K562 (cell line): ENCODE measurements around the gene TBC1D17. TPM values are rescaled to one million over a fixed set of nuclear protein-coding genes. Genes with fewer than 3 reads are reported as not detected.

Source experiments
- FOXP1 ChIP-seq: sonication (generic); formaldehyde crosslinking; IDR thresholded peaks from 2 replicates; pipeline ENCODE4 v1.8.0; 2022; ENCODE audit warnings: mild to moderate bottlenecking, missing genetic modification reagents
- GTF2F1 ChIP-seq: IDR thresholded peaks from 2 replicates; pipeline ENCODE4 v1.6.1; 2011; ENCODE audit warnings: low read depth, low read length, improper control_type of control experiment
- HBP1 ChIP-seq: fragments of 450-650 bp; formaldehyde crosslinking; IDR thresholded peaks from 2 replicates; pipeline ENCODE4 v1.4.0; 2022; ENCODE audit warnings: missing genetic modification characterization
- MEF2D ChIP-seq: conservative IDR thresholded peaks from 2 replicates; pipeline ENCODE4 v1.6.1; 2016; ENCODE audit warnings: low read depth, missing genetic modification characterization, missing compliant biosample characterization
- POLR2A ChIP-seq: fragments of 450-650 bp; conservative IDR thresholded peaks from 2 replicates; pipeline ENCODE4 v1.6.1; 2016
- POLR2G ChIP-seq: fragments of 200-400 bp; formaldehyde crosslinking; IDR thresholded peaks from 2 replicates; pipeline ENCODE4 v1.6.1; 2017; ENCODE audit warnings: low read depth, mild to moderate bottlenecking, antibody characterized with exemption, low read length, moderate library complexity
- PPARD ChIP-seq: fragments of 250-450 bp; sonication (Bioruptor Pico); IDR thresholded peaks from 2 replicates; pipeline ENCODE4 v1.8.0; 2022; ENCODE audit warnings: inconsistent platforms, mild to moderate bottlenecking, moderate library complexity
- RBFOX2 ChIP-seq: fragments of 200-400 bp; formaldehyde crosslinking; IDR thresholded peaks from 2 replicates; pipeline ENCODE4 v1.6.1; 2017; ENCODE audit warnings: low read depth, mild to moderate bottlenecking, low read length, moderate library complexity
- RUNX1 ChIP-seq: sonication (generic); IDR thresholded peaks from 2 replicates; pipeline ENCODE4 v1.6.1; 2016; ENCODE audit warnings: antibody characterized with exemption, low read depth
- ZBTB17 ChIP-seq: fragments of 450-650 bp; formaldehyde crosslinking; IDR thresholded peaks from 2 replicates; pipeline ENCODE4 v1.4.0; 2020; ENCODE audit warnings: mild to moderate bottlenecking
- ZBTB40 ChIP-seq, 2 experiments: fragments of 450-650 bp in 1 of 2; sonication (generic) in 1 of 2; formaldehyde crosslinking in 1 of 2; IDR thresholded peaks; 2 replicates each; pipeline versions ENCODE4 v1.7.1 to v1.9.0; 2016 to 2022; ENCODE audit warnings: inconsistent platforms in 1 of 2, mild to moderate bottlenecking in 1 of 2, missing genetic modification reagents in 1 of 2
- ZKSCAN8 ChIP-seq: fragments of 200-800 bp; sonication (Bioruptor generic); IDR thresholded peaks from 2 replicates; pipeline ENCODE4 v1.6.1; 2016; ENCODE audit warnings: missing genetic modification characterization, missing compliant biosample characterization
- ZNF707 ChIP-seq: fragments of 250-450 bp; sonication (Bioruptor Pico); conservative IDR thresholded peaks from 2 replicates; pipeline ENCODE4 v1.8.0; 2022; ENCODE audit warnings: inconsistent platforms, mild to moderate bottlenecking, moderate library complexity
- ZNF740 ChIP-seq, 3 experiments: fragments of 200-800 bp in 1 of 3; sonication (Bioruptor generic) in 1 of 3; sonication (generic) in 1 of 3; formaldehyde crosslinking in 1 of 3; IDR thresholded peaks; 2 replicates each; pipeline versions ENCODE4 v1.6.1 to v1.8.0; 2016 to 2022; ENCODE audit warnings: mild to moderate bottlenecking in 2 of 3, missing compliant biosample characterization in 2 of 3, missing genetic modification characterization in 2 of 3, missing genetic modification reagents in 1 of 3
- ZNF77 ChIP-seq: fragments of 250-450 bp; sonication (Bioruptor Pico); IDR thresholded peaks from 2 replicates; pipeline ENCODE4 v1.5.0; 2020
- polyA plus RNA-seq, 8 experiments: library from polyadenylated mRNA; depleted of rRNA in 4 of 8; stranded (reverse) in 5 of 8; unstranded in 3 of 8; fragments of >200 nt; fragmentation: Nextera tagmentation in 2 of 8; fragmentation: Illumina TruSeq in 1 of 8; extraction: Ambion mirVana in 2 of 8; extraction: Trizol in 1 of 8; gene quantifications; 2 replicates each; pipeline versions ENCODE4 v1.2.1 to v1.2.3, GENCODE V29; 2011 to 2014; ENCODE audit warnings: inconsistent platforms in 1 of 8, missing spikeins in 1 of 8
- total RNA-seq, 7 experiments: library from RNA; depleted of rRNA in 6 of 7; stranded (reverse); fragments of >200 nt in 6 of 7; fragmentation: Illumina TruSeq in 2 of 7; extraction: Trizol in 2 of 7; gene quantifications; 2 replicates each; pipeline versions ENCODE4 v1.2.1 to v1.2.3, GENCODE V29; 2011 to 2021; ENCODE audit warnings: low replicate concordance in 1 of 7

Gene TBC1D17
- total and polyA plus RNA-seq, 9 of the 15 experiments (the other 6 are each of a cell fraction or from before 2014, with no cell fraction given): 0.42 to 16.0 (median 3.8) TPM

GRCh38 chr19:49908480-49909420 is 31.2 kb downstream of the TBC1D17 start (continued):
- TF ChIP-seq ZBTB40 (IDR thresholded peaks at IDR 0.05) (no peak), ZBTB40 (CRISPR knock-in tag; IDR thresholded peaks at IDR 0.05) (no peak), GTF2F1 (no peak), ZBTB17 (CRISPR knock-in tag) (no peak), MEF2D (no peak), ZNF740 (CRISPR knock-in tag; IDR thresholded peaks at IDR 0.05) (no peak), ZNF740 (tag; IDR thresholded peaks at IDR 0.05) (no peak), FOXP1 (no peak), RBFOX2 (peak; percentile 33; the same call in 1 of the 2 replicates), RUNX1 (no peak), ZKSCAN8 (CRISPR knock-in tag) (no peak), POLR2G (peak; percentile 59), PPARD (CRISPR knock-in tag) (no peak), POLR2A (peak; percentile 45; the same call in 1 of the 2 replicates), ZNF77 (CRISPR knock-in tag) (no peak), HBP1 (CRISPR knock-in tag) (no peak), ZNF707 (CRISPR knock-in tag) (no peak)
